DND-41 (cell line): ENCODE results near the gene BARHL1.

Experiments used
- EZH2 ChIP-seq: IDR thresholded peaks from 3 replicates; pipeline ENCODE4 v1.6.1; 2012; ENCODE audit warnings: borderline replicate concordance, low read depth, mild to moderate bottlenecking, moderate library complexity, low read length, inconsistent platforms; ENCODE audit not compliant: severe bottlenecking
- TF ChIP-seq, protein P1 (sequence below): IDR thresholded peaks from 2 replicates; pipeline ENCODE4 v1.5.1; 2012; ENCODE audit warnings: borderline replicate concordance, low read length, moderate library complexity, mild to moderate bottlenecking; ENCODE audit not compliant: poor library complexity, severe bottlenecking; ENCODE audit errors: extremely low read depth

DNA sequence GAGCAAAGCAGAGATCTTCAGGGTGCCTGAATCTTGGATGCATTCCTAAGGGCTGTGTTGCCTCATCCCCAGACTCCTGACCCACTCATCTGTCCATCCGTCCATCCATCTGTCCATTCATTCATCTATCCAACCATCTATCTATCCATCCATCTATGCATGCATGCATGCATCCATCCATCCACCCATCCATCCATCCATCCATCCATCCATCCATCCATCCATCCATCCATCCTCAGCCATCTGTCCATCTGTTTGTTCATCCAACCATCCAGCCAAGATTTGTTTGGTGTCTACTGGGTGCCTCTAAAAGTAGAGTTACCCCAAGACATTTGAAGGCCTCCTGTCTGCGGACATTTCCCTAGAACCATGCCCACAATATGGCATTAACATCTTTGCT, 27.7 kb upstream of the BARHL1 start:
- TF ChIP-seq, protein P1, sequence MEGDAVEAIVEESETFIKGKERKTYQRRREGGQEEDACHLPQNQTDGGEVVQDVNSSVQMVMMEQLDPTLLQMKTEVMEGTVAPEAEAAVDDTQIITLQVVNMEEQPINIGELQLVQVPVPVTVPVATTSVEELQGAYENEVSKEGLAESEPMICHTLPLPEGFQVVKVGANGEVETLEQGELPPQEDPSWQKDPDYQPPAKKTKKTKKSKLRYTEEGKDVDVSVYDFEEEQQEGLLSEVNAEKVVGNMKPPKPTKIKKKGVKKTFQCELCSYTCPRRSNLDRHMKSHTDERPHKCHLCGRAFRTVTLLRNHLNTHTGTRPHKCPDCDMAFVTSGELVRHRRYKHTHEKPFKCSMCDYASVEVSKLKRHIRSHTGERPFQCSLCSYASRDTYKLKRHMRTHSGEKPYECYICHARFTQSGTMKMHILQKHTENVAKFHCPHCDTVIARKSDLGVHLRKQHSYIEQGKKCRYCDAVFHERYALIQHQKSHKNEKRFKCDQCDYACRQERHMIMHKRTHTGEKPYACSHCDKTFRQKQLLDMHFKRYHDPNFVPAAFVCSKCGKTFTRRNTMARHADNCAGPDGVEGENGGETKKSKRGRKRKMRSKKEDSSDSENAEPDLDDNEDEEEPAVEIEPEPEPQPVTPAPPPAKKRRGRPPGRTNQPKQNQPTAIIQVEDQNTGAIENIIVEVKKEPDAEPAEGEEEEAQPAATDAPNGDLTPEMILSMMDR, result no peak
- TF ChIP-seq EZH2, result no peak
